Endodermal cell (in vitro differentiated cells): Measurements from ENCODE around the gene CFI. TPM values are rescaled to one million over a fixed set of nuclear protein-coding genes. Genes with fewer than 3 reads are reported as not detected.

Experiments
- DNase-seq: peaks from one replicate; pipeline ENCODE4 v3.0.0-alpha.2; 2017
- H3K27ac ChIP-seq: 2 replicates; pipeline ENCODE4 v1.5.1; 2013; ENCODE audit warnings: mild to moderate bottlenecking, low read depth, low read length, moderate library complexity
- H3K27me3 ChIP-seq: 2 replicates; pipeline ENCODE4 v1.6.1; 2013; ENCODE audit warnings: mild to moderate bottlenecking, low read length, moderate library complexity; ENCODE audit not compliant: insufficient read depth, control insufficient read depth, poor library complexity, severe bottlenecking
- H3K36me3 ChIP-seq: 2 replicates; pipeline ENCODE4 v1.7.0; 2013; ENCODE audit warnings: mild to moderate bottlenecking, low read length, moderate library complexity; ENCODE audit not compliant: control insufficient read depth, insufficient read depth
- H3K4me1 ChIP-seq: one replicate; pipeline ENCODE4 v1.7.0; 2013; ENCODE audit warnings: low read length; ENCODE audit not compliant: control insufficient read depth, insufficient read depth
- H3K4me3 ChIP-seq: 2 replicates; pipeline ENCODE4 v1.5.1; 2013; ENCODE audit warnings: mild to moderate bottlenecking, low read length, moderate library complexity
- H3K9ac ChIP-seq: 2 replicates; pipeline ENCODE4 v1.6.1; 2013; ENCODE audit warnings: mild to moderate bottlenecking, low read length, moderate library complexity; ENCODE audit not compliant: poor library complexity, severe bottlenecking; ENCODE audit errors: extremely low read depth
- H3K9me3 ChIP-seq: 2 replicates; pipeline ENCODE4 v1.6.1; 2013; ENCODE audit warnings: mild to moderate bottlenecking, low read length, moderate library complexity; ENCODE audit not compliant: control insufficient read depth
- H3K27ac Mint-ChIP-seq: 2 replicates; pipeline ENCODE4 v1.8.0; 2020; ENCODE audit warnings: mixed read lengths
- H3K27me3 Mint-ChIP-seq: 2 replicates; pipeline ENCODE4 v1.8.0; 2021; ENCODE audit warnings: mild to moderate bottlenecking, mixed read lengths; ENCODE audit not compliant: insufficient read depth
- H3K36me3 Mint-ChIP-seq: 2 replicates; pipeline ENCODE4 v1.8.0; 2020; ENCODE audit warnings: low read depth, mixed read lengths
- H3K4me1 Mint-ChIP-seq: 2 replicates; pipeline ENCODE4 v1.8.0; 2020; ENCODE audit warnings: mixed read lengths
- H3K4me3 Mint-ChIP-seq: 2 replicates; pipeline ENCODE4 v1.8.0; 2020; ENCODE audit warnings: mild to moderate bottlenecking, moderate library complexity, mixed read lengths
- H3K9me3 Mint-ChIP-seq: 2 replicates; pipeline ENCODE4 v1.8.0; 2020; ENCODE audit warnings: mild to moderate bottlenecking, mixed read lengths
- WGBS, 2 experiments: methylation state at CpG; one replicate each; pipeline versions ENCODE4 v1.1.5 to v1.1.7; 2013; ENCODE audit warnings: missing lambda C conversion rate in 2 of 2, mixed read lengths in 1 of 2; ENCODE audit not compliant: insufficient coverage in 1 of 2, insufficient read length in 1 of 2; 5-methylcytosine and 5-hydroxymethylcytosine counted together
- total RNA-seq, 2 donors: library from RNA; stranded (reverse); fragmentation: NEBNext Ultra II Directional in 1 of 2; extraction: Animal tissue kit (Norgen Biotek cat#: 25700) in 1 of 2; gene quantifications; 2 replicates in 1 of 2; 3 replicates in 1 of 2; pipeline ENCODE4 v1.2.1, GENCODE V29; 2021
- TF ChIP-seq, protein P1 (sequence below): fragments of 200-600 bp; sonication (generic); conservative IDR thresholded peaks from 2 replicates; pipeline ENCODE4 v1.5.0; 2021; ENCODE audit warnings: antibody characterized with exemption, mild to moderate bottlenecking

Gene CFI
- total RNA-seq, 2 donors from 2014 or later, result not detected

DNA sequence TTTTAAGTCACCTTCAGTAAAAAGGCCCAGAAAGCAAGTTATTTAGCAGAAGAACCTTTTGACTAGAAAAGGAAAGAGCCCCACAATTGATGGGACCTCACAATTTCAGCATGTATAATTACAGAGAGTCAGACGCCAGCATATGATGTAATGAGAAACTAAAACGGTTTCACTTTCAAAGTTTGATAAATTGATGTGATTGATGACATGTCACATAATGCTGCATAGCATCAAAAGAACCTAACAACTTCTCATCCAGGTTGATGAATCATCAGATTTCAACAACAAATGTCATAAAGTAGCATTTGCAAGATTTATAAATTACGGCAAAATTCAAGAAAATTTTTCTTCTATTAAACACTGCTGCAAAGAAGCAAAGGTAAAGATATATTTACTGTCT, 9.9 kb upstream of the CFI start:
- no peak overlapping the region for H3K4me3 ChIP-seq
- WGBS, 2 experiments, result 88 to 100% methylated on average over 1 to 3 of the region's 3 CpGs
- Mint-ChIP-seq H3K27ac (no peak overlapping the region), H3K4me1 (peaks cover 16% of the 10 kb centered on the region), H3K36me3 (no peaks in the 10 kb centered on the region), H3K9me3 (no peaks in the 10 kb centered on the region), H3K4me3 (no peak overlapping the region), H3K27me3 (no peaks in the 10 kb centered on the region)
- no peaks in the 10 kb centered on the region for H3K36me3 ChIP-seq
- H3K27me3 ChIP-seq, result no peaks in the 10 kb centered on the region
- DNase-seq, result no peak
- no peaks in the 10 kb centered on the region for H3K4me1 ChIP-seq
- TF ChIP-seq, protein P1, sequence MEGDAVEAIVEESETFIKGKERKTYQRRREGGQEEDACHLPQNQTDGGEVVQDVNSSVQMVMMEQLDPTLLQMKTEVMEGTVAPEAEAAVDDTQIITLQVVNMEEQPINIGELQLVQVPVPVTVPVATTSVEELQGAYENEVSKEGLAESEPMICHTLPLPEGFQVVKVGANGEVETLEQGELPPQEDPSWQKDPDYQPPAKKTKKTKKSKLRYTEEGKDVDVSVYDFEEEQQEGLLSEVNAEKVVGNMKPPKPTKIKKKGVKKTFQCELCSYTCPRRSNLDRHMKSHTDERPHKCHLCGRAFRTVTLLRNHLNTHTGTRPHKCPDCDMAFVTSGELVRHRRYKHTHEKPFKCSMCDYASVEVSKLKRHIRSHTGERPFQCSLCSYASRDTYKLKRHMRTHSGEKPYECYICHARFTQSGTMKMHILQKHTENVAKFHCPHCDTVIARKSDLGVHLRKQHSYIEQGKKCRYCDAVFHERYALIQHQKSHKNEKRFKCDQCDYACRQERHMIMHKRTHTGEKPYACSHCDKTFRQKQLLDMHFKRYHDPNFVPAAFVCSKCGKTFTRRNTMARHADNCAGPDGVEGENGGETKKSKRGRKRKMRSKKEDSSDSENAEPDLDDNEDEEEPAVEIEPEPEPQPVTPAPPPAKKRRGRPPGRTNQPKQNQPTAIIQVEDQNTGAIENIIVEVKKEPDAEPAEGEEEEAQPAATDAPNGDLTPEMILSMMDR, result no peak
- H3K9ac ChIP-seq, result no peak overlapping the region
- H3K27ac ChIP-seq, result no peak overlapping the region
- no peaks in the 10 kb centered on the region for H3K9me3 ChIP-seq

DNA sequence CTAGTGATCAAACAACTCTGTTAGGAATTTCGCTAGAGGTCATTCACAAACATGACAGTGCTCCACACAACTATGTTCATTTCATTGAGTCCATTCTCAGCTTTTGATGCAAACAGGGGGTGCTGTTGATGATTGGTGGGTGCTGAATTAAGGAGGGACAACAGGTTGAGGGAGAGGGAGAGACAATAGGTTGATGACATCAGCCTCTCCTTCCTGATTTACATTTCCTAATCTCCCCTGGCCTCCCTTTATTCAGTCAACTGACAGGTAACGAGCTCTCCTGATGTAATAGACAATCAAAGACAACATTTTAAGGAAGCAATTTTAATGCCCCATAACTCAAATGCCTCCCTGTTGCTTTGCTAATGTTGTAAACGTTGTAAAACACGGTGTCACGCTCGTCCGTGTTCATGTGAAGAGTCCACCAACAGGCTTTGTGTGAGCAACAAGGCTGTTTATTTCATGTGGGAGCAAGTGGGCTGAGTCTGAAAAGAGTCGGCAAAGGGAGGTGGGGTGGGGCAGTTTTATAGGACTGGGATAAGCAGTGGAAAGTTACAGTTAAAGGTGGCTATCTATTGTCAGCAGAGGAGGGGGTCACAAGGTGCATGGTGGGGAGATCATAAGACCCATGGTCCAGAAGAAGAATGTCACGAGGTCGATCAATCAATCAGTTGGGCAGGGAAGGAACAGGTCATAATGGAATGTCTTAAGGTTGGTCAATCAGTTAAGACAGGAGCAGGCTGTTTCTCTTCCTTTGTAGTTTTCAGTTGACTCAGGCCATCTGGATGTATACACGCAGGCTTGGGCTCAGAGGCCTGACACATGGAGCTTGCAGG, 9.0 kb upstream of the CFI start:
- H3K27ac Mint-ChIP-seq, result peak overlapping the region; percentile 26
- TF ChIP-seq, protein P1, result no peak
- no peak overlapping the region for H3K4me3 ChIP-seq
- H3K4me1 ChIP-seq, result no peaks in the 10 kb centered on the region
- 67 to 70% methylated on average over 7 to 11 of the region's 11 CpGs for WGBS, 2 experiments
- no peaks in the 10 kb centered on the region for H3K27me3 ChIP-seq
- no peaks in the 10 kb centered on the region for H3K27me3 Mint-ChIP-seq
- H3K9me3 Mint-ChIP-seq, result no peaks in the 10 kb centered on the region
- no peak overlapping the region for H3K9ac ChIP-seq
- no peak overlapping the region for H3K4me3 Mint-ChIP-seq
- H3K36me3 Mint-ChIP-seq, result no peaks in the 10 kb centered on the region
- DNase-seq, result peak; percentile 55
- H3K4me1 Mint-ChIP-seq, result peaks cover 11% of the 10 kb centered on the region
- H3K36me3 ChIP-seq, result no peaks in the 10 kb centered on the region
- H3K9me3 ChIP-seq, result no peaks in the 10 kb centered on the region
- H3K27ac ChIP-seq, result no peak overlapping the region

DNA sequence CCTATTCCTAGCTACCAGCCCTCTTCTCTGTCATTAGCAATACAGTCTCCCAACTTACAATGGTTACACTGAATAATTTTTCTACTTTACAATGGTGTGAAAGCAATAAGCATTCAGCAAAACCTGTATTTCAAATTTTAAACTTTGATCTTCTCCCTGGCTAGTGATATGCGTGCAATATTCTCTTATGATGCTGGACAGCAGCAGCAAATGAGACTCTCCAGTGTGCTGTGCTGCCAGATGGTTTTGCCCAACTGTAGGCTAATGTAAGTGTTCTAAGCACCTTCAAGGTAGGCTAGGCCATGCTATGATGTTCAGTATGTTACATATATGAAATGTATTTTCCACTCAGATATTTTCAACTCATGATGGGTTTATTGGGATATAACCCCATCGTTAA, 7.9 kb upstream of the CFI start:
- Histone ChIP-seq H3K9me3 (no peaks in the 10 kb centered on the region), H3K4me1 (no peaks in the 10 kb centered on the region), H3K9ac (no peak overlapping the region), H3K27ac (no peak overlapping the region), H3K4me3 (no peak overlapping the region), H3K36me3 (no peaks in the 10 kb centered on the region), H3K27me3 (no peaks in the 10 kb centered on the region)
- WGBS, 2 experiments, result 95 to 100% methylated on average over 1 to 2 of the region's 2 CpGs
- Mint-ChIP-seq H3K4me3 (no peak overlapping the region), H3K27ac (no peak overlapping the region), H3K27me3 (no peaks in the 10 kb centered on the region), H3K36me3 (no peaks in the 10 kb centered on the region), H3K9me3 (no peaks in the 10 kb centered on the region), H3K4me1 (peaks cover 11% of the 10 kb centered on the region)
- TF ChIP-seq, protein P1, result no peak
- no peak for DNase-seq
